ENCODE data around the gene TAF4B.

TAF4B gene

DNA sequence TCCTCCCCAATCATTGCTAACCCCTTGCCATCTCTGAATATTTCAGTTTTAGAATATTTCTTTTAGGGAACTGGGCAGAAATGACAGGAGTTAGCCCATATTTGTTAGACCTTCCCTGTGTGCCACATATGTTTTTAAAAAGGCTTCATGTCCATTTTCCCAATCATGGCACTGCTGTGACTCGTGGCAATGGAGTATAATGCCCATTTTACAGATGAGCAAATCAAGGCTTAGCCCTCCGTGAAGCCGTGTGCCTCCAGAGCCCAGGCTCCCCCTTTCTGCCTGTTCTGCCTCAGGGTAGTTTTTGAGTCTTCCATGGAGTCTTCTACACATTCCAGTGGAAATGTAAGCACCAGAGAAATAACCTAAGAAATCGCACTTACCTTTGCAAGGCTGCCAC lies 192.0 kb downstream of the TAF4B start:
- H3K4me3 ChIP-seq (replicated peaks; ENCODE audit: low read depth, low read length) = no peak overlapping the region
- no peak for DNase-seq (ENCODE audit: extremely low read depth, low read depth)
- TF ChIP-seq, protein P1, sequence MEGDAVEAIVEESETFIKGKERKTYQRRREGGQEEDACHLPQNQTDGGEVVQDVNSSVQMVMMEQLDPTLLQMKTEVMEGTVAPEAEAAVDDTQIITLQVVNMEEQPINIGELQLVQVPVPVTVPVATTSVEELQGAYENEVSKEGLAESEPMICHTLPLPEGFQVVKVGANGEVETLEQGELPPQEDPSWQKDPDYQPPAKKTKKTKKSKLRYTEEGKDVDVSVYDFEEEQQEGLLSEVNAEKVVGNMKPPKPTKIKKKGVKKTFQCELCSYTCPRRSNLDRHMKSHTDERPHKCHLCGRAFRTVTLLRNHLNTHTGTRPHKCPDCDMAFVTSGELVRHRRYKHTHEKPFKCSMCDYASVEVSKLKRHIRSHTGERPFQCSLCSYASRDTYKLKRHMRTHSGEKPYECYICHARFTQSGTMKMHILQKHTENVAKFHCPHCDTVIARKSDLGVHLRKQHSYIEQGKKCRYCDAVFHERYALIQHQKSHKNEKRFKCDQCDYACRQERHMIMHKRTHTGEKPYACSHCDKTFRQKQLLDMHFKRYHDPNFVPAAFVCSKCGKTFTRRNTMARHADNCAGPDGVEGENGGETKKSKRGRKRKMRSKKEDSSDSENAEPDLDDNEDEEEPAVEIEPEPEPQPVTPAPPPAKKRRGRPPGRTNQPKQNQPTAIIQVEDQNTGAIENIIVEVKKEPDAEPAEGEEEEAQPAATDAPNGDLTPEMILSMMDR (IDR thresholded peaks at IDR 0.05; ENCODE audit: low read depth, low read length, missing control alignments) = no peak

DNA sequence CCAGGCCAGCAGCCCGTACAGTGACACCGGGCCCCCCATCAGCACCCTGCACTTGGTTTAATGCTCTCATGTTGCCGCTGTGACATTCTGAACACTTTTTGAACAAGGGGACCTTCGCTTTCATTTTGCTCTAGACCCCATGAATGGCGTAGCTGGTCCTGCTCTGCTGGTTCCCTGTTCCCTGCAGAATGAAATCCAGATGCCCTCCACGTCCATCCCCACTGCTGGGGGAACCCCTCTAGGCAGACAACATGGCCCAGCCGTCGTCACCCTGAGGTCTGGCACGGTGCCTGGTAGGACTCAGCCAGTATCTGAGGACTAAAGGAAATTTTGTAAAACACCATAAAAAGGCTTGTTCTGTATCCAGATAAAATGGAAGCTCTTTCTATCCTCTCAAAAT lies 193.5 kb downstream of the TAF4B start:
- no peak for DNase-seq (ENCODE audit: extremely low read depth, low read depth)
- no peak overlapping the region for H3K4me3 ChIP-seq (replicated peaks; ENCODE audit: low read depth, low read length)
- TF ChIP-seq, protein P1 (IDR thresholded peaks at IDR 0.05; ENCODE audit: low read depth, low read length, missing control alignments) = no peak

DNA sequence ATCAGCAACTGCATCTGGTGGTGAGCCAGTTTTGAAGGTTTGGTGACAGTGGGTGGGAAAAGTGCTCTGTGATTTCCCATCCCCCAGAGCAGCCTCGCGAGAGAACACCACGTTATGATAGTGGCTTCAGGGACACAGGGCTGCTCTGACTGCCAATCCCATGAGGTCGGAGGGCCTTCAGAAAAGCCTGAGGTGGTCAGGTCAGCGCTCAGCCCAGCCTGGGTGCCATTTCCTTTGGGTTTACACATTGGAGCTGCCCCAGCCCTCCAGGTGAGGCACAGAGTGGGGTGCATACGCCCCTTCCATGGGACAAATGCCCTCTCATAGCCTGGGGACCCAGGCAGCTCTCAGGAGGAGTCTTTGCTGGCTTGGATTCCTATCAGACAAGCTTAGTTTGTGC lies 195.3 kb downstream of the TAF4B start:
- no peak for DNase-seq (ENCODE audit: extremely low read depth, low read depth)
- H3K4me3 ChIP-seq (replicated peaks; ENCODE audit: low read depth, low read length) = no peak overlapping the region
- TF ChIP-seq, protein P1 (IDR thresholded peaks at IDR 0.05; ENCODE audit: low read depth, low read length, missing control alignments) = no peak

DNA sequence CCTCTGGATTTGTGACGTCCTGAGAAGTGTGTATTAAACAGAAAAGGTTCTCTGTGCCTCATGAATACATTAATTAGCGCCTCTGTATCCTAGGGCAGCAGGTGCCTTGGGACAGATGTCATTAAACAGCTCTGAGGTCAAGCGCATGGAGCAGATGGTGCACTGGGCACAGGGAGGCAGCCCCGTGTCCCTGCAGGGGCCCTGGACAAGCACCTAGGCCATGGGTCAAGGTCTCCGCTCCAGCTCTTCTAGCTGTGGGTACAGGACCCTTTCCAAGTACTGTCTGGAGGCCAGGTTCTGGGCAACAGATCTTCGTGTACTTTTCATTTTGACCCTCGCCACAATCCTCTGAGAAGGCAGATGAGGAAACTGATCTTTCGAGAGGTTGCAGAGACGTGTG lies 195.7 kb downstream of the TAF4B start:
- no peak overlapping the region for H3K4me3 ChIP-seq (replicated peaks; ENCODE audit: low read depth, low read length)
- DNase-seq (ENCODE audit: extremely low read depth, low read depth) = no peak
- TF ChIP-seq, protein P1 (IDR thresholded peaks at IDR 0.05; ENCODE audit: low read depth, low read length, missing control alignments) = no peak

DNA sequence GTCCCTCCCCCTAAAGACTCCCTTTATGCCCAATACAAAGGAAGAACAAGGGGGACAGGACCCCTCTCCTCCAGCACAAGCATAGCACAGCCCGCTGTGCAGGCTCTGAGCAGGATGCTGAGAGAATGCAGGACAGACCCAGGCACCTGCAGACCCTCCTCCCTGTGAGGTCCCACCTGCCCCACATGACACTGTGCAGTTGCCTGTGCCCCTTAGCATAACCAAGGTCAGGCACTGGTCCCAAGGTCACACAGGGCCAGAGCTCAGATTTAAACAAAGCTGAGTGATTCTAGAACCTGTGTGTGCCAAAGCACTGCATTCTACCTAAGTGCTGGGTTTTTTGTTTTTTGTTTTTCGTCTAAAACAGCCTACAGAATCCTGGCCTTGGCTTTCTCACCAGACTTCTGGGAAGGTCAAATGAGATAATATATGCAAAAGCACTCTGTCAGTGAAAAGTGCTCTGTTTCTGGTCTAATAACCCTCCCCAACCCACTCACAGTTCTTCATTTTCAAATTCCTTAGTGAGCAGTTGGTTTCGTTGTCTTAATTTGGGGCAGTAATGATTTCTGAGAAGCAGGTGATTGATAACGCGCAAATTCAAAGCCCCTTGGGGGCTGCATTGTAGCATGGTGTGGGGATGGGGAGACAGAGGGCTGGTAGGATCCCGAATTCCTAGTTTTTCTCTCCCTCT lies 196.4 kb downstream of the TAF4B start:
- H3K4me3 ChIP-seq (replicated peaks; ENCODE audit: low read depth, low read length) = no peak overlapping the region
- DNase-seq (ENCODE audit: extremely low read depth, low read depth) = no peak
- TF ChIP-seq, protein P1 (IDR thresholded peaks at IDR 0.05; ENCODE audit: low read depth, low read length, missing control alignments) = no peak

DNA sequence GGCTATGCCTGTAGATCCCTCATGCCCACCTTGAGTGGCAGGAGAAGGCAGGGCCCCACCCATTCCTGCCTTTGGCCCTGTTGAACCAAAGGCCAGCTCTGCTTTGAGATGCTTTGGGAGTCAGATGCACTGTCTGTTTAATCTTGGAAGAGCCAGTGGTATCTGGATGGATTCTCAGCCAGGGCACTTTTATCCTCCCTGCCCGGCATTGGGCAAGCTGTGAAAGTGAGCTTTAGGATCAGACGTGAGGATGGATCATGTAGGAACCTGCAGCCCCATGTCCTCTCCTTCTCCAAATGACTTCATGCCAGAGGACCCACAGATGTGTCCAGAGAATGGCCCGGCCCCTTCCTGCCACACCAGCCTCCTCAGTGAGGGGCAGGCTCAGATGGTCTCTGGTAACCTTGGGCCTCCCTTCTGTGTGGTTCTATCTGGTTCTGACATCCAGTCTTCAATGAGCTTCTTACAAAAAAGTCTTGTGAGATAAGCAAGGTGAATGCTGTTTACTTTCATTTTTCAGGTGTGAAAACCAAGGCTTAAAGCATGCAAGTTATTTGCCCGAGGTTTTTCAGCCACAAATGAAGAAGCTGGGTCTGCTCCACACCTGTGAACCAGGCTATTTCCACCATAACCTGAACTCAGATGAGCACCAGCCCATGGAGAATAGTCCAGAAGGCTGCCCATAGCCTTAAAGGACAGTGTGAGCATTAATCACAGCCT lies 198.3 kb downstream of the TAF4B start:
- TF ChIP-seq, protein P1 (IDR thresholded peaks at IDR 0.05; ENCODE audit: low read depth, low read length, missing control alignments) = no peak
- no peak for DNase-seq (ENCODE audit: extremely low read depth, low read depth)
- no peak overlapping the region for H3K4me3 ChIP-seq (replicated peaks; ENCODE audit: low read depth, low read length)

Data from HFF-Myc (cell line).